Astrocyte of the spinal cord (primary cell): ENCODE measurements around the gene NCSTN.

Experiments used
- DNase-seq: peaks from one replicate; pipeline ENCODE4 v3.0.0; 2011; ENCODE audit warnings: low read depth, low spot score
- H3K4me3 ChIP-seq: 2 replicates; pipeline ENCODE4 v1.5.1; 2011; ENCODE audit warnings: low read depth, mild to moderate bottlenecking, low read length, moderate library complexity
- CTCF ChIP-seq: IDR thresholded peaks from 2 replicates; pipeline ENCODE4 v1.5.1; 2012; ENCODE audit warnings: low read depth, mild to moderate bottlenecking, low read length, inconsistent platforms
- in situ Hi-C: cut with HindIII; loops from 2 replicates; pipeline ENCODE4 v1.10.0; 2017; ENCODE audit warnings: low sequenced_read_pairs

Gene NCSTN

GRCh38 chr1:160402001-160402795 lies 59.0 kb downstream of the NCSTN start:
- no peak for TF ChIP-seq CTCF
- no peak overlapping the region for H3K4me3 ChIP-seq
- DNase-seq, result no peak
- in situ Hi-C loops, result no loop called here

GRCh38 chr1:160403244-160403643 lies 60.1 kb downstream of the NCSTN start:
- TF ChIP-seq CTCF, result no peak
- DNase-seq, result no peak
- in situ Hi-C loops, result no loop called here
- no peak overlapping the region for H3K4me3 ChIP-seq

- no peak for TF ChIP-seq CTCF
- DNase-seq, result no peak
- H3K4me3 ChIP-seq, result no peak overlapping the region
- in situ Hi-C loops, result no loop called here
Observed at GRCh38 chr1:160404094-160404493, 60.9 kb downstream of the NCSTN start.

- TF ChIP-seq CTCF, result no peak
- in situ Hi-C loops, result no loop called here
- H3K4me3 ChIP-seq, result no peak overlapping the region
- no peak for DNase-seq
Observed at GRCh38 chr1:160405331-160405877, 62.2 kb downstream of the NCSTN start.

- H3K4me3 ChIP-seq, result no peak overlapping the region
- DNase-seq, result no peak
- in situ Hi-C loops, result no loop called here
- TF ChIP-seq CTCF, result no peak
Observed at GRCh38 chr1:160406131-160406968, 63.2 kb downstream of the NCSTN start.

GRCh38 chr1:160407839-160408801 lies 64.9 kb downstream of the NCSTN start:
- peak; percentile 27 for DNase-seq

More at GRCh38 chr1:160407839-160408801, 64.9 kb downstream of the NCSTN start:
- no peak for TF ChIP-seq CTCF
- in situ Hi-C loops, result no loop called here
- H3K4me3 ChIP-seq, result no peak overlapping the region
